Fibroblast of peridontal ligament (primary cell): ENCODE measurements around the gene DACT1.

Experiments used
- DNase-seq: peaks from one replicate; pipeline ENCODE4 v3.0.0-alpha.2; 2010; ENCODE audit errors: extremely low read depth

Gene DACT1

DNA sequence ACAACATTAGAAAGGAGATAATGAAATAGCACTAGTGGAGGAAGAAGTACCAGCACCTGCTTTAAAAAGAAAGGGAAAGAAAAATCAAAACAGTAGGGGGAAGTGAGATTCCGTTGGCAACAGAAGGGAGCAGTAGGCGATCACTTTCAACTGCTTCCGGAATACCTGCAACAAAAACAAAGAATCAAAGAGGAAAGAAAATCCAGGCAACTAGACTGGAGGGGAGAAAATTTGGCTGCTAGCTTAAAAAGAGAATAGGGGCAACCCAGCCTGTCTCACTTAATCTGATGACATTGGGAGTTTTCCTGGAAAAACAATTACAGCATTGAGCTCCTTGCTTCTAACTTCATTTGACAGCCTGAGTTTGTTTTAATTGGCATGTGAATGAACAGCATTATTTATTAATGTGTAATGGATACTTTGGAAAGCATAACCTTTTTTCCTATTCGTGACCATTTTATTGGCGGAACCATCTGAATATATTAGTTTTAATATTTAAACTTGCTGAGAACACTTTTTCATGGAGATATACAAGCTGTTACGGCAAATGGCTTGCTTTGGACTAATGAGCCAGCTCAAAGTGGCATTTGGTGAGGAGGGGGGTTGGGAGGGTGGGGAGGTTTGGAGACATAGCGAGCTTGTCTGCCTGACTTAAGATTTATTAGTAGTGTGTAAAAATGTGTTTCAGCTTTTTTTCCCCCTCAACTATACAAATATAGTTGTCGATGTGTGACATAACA, 2.5 kb upstream of the DACT1 start:
- DNase-seq: no peak

DNA sequence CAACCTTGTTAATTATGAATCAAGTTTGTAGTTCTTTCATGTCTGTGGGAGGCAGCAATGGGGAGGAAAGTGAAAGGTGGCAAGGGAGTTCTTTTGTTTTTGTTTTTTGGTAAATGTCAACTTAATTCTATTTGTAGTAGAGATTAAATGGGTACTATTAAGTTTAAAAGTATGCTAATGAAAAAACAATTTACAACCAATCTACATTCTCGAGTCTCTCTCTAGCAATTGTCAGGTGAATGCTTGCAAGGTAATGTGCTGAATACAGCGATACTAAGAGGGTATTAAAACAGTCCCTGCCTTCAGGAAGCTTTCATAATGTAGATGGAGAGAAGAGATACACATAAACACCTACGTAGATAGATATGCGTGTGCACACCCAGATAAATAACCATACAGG, 1.6 kb upstream of the DACT1 start:
- no peak for DNase-seq

DNA sequence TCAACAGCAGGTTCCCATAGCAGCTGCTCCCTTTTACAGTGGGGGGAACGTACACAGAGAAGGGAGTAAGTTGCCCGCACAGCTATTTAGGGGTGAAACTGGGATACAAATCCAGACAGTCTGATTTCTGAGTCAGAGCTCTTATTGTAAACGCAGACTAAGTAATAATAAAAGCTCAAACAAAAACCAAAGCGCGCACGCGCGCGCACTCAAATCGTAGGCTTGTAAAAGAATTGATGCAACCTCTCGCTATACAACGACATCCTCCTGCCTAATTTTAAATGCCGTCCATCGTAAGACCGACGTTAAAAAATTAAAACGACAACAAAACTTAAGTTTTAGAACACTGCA, 747 bp upstream of the DACT1 start:
- DNase-seq: peak; percentile 93

DNA sequence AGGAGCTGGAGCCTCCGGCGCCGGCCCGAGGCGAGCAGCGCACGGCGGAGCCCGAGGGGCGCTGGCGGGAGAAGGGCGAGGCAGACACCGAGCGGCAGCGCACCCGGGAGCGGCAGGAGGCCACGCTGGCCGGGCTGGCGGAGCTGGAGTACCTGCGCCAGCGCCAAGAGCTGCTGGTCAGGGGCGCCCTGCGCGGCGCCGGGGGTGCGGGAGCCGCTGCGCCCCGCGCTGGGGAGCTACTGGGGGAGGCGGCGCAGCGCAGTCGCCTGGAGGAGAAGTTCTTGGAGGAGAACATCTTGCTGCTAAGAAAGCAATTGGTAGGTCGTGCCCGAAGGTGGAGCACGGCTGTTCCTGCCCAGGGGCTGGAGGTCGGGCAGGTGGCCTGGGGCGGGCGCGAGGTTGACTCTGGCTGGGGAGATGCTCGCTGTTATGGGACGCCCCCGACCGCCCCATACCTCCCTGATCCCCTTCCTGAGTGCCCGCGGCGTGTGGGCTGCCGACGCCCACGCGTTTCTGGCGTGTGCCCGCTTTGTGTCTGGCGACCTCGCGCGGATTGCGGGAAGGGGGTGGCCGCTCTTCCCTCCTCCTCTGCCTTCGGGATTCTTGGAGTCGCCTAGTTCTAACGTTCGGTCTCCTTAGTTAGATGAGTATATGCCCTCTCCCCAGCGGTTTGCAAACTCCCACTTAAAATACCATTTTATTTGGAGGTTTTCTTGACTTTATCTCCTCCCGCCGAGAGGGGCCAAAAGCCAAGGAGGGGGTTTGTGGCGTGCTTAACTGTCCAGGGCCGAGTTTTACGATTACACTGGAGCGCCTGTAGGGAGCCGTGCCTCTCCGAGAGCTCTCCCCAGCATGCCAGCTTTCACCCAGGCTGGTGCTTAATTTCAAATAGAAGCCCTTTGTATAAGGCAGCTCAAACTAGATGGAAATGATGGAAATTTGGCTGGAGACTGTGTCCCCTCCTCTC, 752 bp downstream of the DACT1 start:
- peak; percentile 40 for DNase-seq

DNA sequence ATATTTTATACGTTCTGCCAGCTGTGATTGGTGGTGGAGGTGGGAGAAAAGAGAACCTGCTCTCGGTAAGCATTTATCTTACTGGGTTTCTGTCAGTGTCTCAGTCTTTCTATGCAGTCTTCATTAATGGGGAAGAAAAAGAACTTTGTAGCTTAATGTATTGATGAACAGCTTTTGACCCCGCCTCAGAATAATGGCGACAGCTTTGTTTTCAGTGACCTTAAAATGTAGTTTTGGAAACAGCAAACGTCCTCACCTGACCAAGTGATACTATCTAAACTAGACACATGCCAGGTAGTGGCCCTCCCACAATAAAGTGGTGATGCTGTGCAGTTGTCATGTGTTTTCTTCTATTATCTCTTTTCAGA, 1.4 kb downstream of the DACT1 start:
- no peak for DNase-seq

DNA sequence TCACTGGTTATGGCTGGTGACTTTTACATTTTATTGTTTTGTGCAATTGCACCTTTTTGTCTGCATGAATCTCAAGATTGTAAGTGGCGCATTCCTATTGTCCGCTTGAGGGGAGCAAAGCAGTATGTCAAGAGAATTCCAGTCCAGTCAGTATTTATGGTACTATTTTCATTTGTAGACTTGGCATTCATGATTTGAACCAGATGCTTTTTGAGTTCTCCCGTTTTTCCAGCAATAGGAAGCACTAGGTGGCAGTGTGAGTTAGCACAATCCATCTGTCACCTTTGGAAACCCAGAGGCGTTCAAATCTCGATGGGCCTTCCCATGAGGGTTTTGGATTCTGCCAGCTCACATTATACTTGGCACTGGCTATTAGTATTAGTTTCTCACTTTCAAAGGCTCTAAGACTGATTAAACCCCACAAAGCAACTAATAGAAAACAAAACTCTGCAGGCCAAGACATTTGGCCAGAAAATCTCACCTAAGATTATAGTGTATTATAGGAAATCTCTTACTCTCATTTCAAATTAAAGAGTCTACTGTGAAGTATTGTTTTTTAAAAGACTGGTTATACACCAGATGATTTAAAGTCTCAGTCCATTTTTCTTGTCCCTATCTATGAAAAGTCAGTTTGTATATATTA, 2.2 kb downstream of the DACT1 start:
- DNase-seq: peak; percentile 95

DNA sequence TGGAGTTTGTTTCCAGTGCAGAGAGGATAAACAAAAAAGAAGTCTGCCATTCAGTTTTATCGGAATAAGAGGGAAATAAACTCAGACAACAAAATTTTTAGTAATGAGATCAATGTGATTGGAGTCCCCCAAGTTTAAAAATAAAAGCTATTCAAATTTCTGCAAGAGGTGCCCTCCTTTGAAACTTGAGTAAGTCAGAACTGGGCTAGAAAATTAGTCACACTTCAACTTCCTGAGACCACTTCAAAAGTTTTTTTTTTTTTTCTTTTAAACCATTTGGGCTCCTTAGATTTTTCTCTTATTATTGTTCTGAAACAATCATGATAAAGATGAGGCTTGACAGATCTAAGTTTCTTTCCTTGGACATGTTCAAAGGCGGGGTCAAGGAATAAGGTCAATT, 3.2 kb downstream of the DACT1 start:
- DNase-seq: no peak

DNA sequence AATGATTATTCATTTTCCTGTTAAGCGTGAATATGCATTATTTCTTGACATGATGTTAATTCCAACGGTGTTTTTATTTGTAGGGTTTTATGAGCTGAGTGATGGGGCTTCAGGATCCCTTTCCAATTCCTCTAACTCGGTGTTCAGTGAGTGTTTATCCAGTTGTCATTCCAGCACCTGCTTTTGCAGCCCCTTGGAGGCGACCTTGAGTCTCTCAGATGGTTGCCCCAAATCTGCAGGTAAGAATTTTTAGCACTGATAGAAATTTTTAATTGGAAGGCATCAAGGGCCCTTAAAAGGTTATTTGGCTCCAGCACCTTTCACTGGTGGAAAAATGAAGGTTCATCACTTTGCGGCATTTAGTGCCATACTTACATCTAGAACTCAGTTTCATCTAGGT, 3.7 kb downstream of the DACT1 start:
- DNase-seq: no peak

DNA sequence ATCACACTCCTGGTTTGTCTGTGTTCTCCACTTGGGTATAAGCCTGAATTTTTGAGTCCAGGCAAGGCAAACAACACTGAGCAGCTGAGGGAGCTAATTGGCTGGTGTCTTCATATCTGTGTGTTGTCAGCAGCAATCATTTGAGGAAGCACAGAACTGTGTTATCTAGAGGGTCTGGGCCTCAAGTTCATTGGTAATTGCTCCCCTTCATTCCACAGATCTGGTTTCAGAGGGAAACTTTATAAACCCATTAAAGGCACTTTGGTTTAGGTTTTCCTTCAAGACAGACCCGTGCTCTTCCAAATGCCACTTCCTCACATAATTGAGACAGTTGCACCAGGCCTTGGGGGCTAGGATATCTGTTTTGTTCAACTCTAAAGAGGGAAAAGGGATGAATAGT, 5.6 kb downstream of the DACT1 start:
- no peak for DNase-seq

DNA sequence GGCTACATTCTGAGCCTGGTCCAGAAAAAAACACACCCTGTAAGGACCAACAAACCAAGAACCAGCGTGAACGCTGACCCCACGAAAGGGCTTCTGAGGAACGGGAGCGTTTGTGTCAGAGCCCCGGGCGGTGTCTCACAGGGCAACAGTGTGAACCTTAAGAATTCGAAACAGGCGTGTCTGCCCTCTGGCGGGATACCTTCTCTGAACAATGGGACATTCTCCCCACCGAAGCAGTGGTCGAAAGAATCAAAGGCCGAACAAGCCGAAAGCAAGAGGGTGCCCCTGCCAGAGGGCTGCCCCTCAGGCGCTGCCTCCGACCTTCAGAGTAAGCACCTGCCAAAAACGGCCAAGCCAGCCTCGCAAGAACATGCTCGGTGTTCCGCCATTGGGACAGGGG, 7.9 kb downstream of the DACT1 start:
- no peak for DNase-seq

DNA sequence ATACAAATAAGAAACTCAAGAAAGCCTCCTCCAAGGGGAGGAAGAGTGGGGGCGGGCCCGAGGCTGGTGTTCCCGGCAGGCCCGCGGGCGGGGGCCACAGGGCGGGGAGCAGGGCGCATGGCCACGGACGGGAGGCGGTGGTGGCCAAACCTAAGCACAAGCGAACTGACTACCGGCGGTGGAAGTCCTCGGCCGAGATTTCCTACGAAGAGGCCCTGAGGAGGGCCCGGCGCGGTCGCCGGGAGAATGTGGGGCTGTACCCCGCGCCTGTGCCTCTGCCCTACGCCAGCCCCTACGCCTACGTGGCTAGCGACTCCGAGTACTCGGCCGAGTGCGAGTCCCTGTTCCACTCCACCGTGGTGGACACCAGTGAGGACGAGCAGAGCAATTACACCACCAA, 8.7 kb downstream of the DACT1 start:
- DNase-seq: no peak

DNA sequence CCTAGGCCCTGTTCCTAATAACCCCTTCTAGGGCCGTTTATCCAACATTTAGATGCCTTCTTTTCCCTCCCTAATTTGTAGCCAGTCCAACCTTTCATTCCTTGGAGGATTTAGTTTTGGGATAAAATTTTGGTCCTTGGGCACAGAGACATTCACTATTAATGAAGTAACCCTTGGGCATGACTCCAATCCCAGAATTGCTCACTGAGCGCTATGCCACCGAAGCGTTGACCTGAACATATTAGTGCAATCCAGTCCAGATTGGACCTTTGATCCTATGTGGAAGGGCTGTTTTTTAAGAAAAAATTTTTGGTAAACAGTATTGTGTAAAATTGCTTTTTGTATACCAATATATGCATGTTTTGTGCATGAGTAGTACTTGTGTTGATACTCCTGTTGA, 10.0 kb downstream of the DACT1 start:
- DNase-seq: no peak

DNA sequence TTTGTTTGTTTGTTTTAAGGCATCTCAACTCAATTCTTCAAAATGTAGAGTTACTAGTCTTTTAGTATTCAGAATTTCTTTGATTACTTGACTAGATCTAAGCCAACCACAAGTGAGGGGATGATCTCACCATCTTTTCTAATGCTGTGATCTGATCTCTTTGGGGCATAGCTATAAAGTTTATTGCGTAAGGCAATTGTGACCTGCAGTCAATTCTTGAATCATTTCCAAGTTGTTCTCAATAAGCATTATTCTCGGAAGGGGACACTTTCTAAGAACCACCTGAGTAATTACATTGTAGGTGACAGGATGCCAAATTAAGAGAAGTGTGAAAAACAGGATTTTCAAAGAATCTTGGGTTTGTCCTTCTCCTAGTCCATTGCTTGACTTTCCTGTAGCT, 13.1 kb downstream of the DACT1 start:
- DNase-seq: no peak

DNA sequence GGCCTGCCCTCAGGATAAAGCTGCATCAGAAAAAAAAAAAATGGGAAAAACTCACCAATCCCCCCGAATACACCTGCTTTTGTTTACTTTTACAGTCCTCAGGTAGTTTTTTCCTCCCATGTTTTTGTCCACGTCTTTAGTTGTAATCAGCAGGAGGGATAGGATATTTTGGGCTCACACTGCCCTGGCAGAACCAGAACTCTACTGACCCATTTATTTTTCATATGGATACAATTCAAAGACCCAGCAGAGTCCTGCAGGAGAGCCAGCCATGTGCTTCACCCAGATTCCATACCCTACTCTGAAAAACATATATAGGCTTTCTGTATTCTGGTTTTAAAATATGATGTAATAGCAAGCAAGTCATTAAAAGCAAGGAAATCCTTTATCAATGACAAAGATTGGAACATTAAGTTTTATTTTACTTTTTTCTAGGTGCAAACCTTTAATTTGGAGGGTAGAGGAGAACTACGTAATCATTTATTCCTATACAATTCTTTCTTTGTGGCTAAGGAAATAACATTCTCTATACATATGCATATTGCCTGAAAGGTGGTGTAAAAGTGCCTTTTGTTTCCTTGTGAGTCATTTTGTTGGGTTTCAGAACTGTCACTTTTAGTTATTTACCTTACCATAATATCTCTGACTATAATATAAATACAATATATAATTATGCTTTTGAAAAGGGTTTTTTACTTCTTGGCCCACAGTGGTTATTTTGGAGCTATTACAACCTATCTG, 19.1 kb downstream of the DACT1 start:
- DNase-seq: no peak

DNA sequence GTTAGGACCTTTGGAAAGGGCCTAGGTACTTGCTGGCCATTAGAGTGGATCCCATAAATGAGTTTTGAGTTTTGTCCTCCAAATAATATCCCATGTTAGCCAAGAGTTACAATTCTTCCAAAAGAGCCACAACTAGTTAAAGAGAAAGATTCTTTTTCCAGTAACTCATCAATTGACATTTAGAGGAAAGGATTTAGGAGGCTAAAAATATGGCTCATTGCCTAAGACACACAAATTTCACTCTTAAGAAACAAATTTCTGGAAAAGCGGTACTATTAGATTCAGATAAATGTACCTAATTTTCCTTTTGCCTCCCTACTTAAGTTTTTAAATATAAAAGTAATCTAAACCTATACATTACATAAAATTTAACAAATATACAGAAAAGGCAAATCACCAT, 21.3 kb downstream of the DACT1 start:
- DNase-seq: peak; percentile 8

DNA sequence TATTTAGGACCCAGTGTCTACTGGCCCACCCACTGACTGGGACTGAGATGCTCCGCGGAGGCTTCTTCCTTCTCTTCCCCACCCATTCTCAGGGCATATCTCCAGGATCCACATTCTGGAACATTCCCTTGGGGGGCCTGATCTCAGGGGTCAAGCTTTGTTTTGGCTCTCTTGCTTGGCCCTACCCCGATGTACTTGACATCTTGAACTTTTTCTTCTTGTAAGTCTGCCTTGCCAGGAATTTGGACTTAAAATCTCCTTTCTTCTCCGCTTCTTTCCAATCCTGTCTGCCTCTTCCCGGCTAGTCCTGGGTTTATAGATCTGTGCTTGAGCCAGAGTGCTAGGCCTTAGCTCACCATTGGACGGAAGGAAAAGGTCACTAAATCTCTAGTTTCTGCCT, 22.1 kb downstream of the DACT1 start:
- DNase-seq: no peak

DNA sequence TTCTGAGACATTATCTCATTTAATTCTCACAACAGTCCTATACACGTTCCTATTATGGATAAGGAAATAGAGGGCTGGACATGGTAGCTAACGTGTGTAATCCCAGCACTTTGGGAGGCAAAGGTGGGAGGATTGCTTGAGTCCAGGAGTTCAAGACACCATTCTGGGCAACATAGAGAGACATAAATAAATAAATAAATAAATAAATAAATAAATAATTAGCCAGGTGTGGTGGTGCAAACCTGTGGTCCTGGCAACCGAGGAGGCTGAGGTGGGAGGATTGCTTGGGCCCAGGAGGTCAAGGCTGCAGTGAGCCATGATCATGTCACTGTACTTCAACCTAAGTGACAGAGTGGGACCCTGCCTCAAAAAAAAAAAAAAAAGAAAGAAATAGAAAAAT, 22.6 kb downstream of the DACT1 start:
- DNase-seq: no peak

DNA sequence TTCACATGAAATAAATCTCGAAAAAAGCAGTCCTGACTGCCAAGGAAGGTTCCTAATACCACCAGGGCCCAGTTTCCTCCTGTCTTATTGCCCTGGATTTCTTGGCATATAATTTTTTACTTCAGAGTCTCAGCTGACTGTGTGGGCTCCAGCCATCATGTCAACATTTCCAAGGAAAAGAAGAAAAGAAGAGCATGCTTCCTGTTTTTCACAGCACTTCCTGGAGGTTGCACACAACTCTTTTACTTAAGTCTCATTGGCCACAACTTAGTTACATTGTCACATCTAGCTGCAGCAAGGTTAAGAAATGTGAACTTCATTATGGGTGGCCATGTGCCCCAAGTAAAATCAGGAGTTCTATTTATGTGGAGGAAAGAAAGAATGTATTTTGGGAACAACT, 24.3 kb downstream of the DACT1 start:
- no peak for DNase-seq

DNA sequence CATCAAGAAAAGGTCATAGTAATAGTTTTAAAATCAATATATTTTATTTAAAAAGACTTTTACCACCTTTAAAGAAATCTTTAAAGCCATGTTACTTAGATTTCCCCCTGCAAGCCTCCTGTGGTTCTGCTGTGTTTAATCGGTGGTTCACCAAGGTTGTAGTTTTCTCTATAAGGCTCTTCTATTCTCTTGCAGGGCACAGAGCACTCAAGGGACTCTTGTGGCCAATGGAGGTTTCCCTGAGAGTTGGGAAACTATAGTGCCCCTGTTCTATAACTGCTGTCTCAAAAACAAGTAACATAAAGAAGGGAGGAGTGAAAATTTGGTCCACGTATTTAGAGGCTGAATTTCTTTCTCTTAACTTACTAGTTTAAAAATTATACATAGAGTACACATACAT, 25.0 kb downstream of the DACT1 start:
- no peak for DNase-seq

DNA sequence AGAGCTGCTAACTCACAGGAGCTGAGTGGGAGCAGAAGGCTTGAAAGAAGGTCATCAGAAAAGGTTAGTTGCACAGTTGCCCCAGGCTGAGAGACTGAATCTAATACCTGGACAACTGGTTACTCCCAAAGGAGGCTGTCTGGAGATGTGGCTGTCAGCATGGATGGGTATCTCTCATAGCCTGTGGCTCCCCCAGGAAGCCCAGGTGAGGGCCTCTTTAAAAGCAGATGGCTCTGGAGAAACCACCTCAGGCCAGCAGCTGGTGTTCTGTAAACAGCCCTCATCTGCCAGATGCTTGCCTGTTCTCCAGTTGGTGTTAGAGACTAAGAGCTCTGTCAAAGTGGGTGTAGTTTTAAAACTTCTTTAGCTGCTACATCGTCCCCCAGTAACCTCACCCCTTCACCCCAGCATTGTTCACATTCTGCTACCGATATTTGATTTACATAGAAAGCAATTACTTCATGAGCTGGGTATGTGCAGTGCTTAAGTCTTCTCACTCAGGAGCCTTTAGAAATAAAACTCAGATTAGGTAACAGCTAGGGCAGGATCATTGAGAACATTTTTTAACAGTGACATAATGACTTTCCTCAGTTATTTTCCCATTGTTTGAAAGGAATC, 25.8 kb downstream of the DACT1 start:
- peak; percentile 45 for DNase-seq

DNA sequence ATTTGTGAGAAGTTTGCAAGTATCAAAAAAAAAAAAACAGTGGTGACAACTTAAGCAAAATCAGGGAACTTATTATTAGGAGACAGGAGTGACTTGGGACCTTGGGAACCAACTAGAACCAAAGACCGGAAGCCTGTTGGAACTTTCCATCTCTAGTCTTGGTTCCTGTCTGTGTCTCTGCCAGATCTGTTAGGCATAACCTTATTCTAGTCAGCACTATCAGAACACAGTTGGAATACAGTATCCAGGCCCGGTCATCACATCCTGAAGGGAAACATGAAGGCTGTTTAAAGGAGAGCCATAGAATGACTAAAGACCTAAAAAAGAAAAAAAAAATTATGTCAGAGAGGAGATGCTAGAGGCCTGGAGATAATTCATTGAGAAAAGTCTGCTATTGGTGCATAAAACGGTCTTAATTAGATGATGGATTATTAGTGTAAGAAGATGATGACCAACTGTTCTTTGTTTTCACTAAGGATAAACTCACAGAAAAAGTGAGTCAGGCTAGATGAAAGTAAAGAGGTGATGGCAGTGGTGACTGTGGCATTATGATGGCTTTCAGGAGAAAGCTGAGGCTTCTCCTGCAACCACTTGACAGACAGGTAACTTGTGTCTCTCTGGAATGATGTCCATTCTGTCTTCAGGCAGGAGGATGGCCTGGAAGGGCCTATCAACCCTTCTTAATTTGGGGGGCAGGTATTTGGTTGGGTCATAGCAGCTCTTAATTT, 28.2 kb downstream of the DACT1 start:
- DNase-seq: no peak
